ENCODE data around the gene TYR.
"Not testable (repeated sequence)": the region's sequence is repeated elsewhere in the genome, so short reads cannot be mapped to it uniquely, and the experiment has no call there.

The TYR gene

GRCh38 chr11:89261483-89261882, 83.8 kb downstream of the TYR start:
- DNase-seq (ENCODE audit: low read depth, low spot score); H3K4me3 ChIP-seq (ENCODE audit: low read length): not testable (repeated sequence)

GRCh38 chr11:89267660-89268302, 90.1 kb downstream of the TYR start:
- DNase-seq (ENCODE audit: low read depth, low spot score): no peak
- no peak overlapping the region for H3K4me3 ChIP-seq (ENCODE audit: low read length)

- not testable (repeated sequence) for DNase-seq (ENCODE audit: low read depth, low spot score); H3K4me3 ChIP-seq (ENCODE audit: low read length)
Observed at GRCh38 chr11:89272540-89273088, 94.9 kb downstream of the TYR start.

DNA sequence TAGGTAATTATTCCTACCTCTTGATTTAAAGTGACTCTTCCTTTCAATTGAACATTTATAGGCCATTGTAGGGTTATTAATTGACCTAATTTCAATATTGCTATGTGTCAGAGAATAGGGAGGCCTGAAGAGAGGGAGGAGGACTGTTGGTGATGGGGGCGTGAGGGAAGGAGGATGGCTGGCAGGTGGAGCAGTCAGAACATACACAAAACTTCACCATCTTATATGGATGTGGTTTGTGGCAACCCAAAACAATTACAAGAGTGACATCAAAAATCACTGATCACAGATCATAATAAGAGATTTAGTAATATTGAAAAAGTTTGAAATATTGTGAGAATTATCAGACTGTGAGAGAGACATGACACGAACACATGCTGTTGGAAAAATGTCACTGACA, 95.5 kb downstream of the TYR start:
- not testable (repeated sequence) for DNase-seq (ENCODE audit: low read depth, low spot score); H3K4me3 ChIP-seq (ENCODE audit: low read length)

DNA sequence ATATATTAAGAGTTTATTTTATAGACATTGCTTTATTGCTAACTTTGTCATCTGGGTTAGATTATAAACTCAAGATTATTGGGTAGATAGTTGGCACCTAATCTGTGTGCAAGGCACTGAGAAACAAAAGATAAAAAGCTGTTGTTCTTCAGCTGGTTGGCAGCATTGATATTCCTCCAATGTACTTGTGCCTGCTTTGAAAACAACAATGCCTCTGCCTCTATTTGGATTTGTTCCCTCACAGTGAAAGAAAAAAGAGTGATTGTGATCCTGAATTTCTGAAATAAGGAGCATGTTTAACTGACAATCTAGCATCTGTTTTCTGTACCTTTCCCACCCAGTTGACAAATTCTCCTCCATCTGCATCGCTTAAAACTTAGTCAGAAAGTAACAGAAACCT, 98.3 kb downstream of the TYR start:
- DNase-seq (ENCODE audit: low read depth, low spot score): no peak
- H3K4me3 ChIP-seq (ENCODE audit: low read length): no peak overlapping the region

- no peak overlapping the region for H3K4me3 ChIP-seq (ENCODE audit: low read length)
- no peak for DNase-seq (ENCODE audit: low read depth, low spot score)
Observed at GRCh38 chr11:89279176-89279575, 101.5 kb downstream of the TYR start.

DNA sequence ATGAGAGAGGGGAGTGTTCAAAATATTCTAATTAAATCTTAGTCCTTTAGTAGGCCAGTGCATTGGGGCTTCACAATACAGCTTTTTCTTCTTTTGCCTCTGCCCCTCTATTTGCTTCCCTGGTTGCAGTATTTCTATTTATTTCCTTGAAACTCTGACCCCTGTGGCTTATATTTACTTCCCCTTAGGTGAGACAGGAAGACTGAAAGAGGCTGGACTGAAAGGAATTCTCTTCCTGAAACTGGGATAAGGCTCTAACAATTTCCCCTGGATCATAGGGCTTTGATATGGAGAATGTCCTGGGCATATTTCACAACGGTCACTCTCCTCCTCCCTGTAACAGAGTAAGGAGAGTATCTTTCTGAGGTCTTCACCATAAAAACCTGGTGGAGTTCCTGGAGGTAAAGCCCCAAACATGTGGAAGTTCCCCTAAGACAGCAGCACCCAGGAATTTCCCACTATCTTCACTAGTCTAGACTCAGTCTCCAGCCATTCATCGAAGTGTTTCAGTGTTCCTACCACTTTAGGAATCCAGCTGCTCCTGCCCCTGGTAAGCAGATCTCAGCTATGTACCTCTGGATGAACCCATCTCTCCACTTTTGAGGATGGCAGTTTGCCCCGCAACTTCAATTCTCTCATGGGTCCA, 103.5 kb downstream of the TYR start:
- not testable (repeated sequence) for DNase-seq (ENCODE audit: low read depth, low spot score)

GRCh38 chr11:89286601-89287000, 108.9 kb downstream of the TYR start:
- peak; percentile 10 for DNase-seq (ENCODE audit: low read depth, low spot score)
- H3K4me3 ChIP-seq (ENCODE audit: low read length): not testable (repeated sequence)

More for the DNA sequence above, 103.5 kb downstream of the TYR start:
- not testable (repeated sequence) for H3K4me3 ChIP-seq (ENCODE audit: low read length)

- DNase-seq (ENCODE audit: low read depth, low spot score); H3K4me3 ChIP-seq (ENCODE audit: low read length): not testable (repeated sequence)
Observed at GRCh38 chr11:89288004-89288403, 110.3 kb downstream of the TYR start.

GRCh38 chr11:89293965-89294679, 116.4 kb downstream of the TYR start:
- H3K4me3 ChIP-seq (ENCODE audit: low read length): no peak overlapping the region
- no peak for DNase-seq (ENCODE audit: low read depth, low spot score)

DNA sequence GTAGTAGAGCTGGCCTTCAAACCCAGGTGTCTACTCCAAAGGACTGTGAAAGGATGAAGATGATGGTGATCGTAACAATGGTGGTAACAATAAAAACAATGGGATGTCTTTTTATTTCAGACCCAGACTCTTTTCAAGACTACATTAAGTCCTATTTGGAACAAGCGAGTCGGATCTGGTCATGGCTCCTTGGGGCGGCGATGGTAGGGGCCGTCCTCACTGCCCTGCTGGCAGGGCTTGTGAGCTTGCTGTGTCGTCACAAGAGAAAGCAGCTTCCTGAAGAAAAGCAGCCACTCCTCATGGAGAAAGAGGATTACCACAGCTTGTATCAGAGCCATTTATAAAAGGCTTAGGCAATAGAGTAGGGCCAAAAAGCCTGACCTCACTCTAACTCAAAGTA, 117.3 kb downstream of the TYR start:
- DNase-seq (ENCODE audit: low read depth, low spot score); H3K4me3 ChIP-seq (ENCODE audit: low read length): not testable (repeated sequence)

GRCh38 chr11:89303029-89303428, 125.4 kb downstream of the TYR start:
- H3K4me3 ChIP-seq (ENCODE audit: low read length); DNase-seq (ENCODE audit: low read depth, low spot score): not testable (repeated sequence)

GRCh38 chr11:89308272-89308671, 130.6 kb downstream of the TYR start:
- not testable (repeated sequence) for H3K4me3 ChIP-seq (ENCODE audit: low read length); DNase-seq (ENCODE audit: low read depth, low spot score)

DNA sequence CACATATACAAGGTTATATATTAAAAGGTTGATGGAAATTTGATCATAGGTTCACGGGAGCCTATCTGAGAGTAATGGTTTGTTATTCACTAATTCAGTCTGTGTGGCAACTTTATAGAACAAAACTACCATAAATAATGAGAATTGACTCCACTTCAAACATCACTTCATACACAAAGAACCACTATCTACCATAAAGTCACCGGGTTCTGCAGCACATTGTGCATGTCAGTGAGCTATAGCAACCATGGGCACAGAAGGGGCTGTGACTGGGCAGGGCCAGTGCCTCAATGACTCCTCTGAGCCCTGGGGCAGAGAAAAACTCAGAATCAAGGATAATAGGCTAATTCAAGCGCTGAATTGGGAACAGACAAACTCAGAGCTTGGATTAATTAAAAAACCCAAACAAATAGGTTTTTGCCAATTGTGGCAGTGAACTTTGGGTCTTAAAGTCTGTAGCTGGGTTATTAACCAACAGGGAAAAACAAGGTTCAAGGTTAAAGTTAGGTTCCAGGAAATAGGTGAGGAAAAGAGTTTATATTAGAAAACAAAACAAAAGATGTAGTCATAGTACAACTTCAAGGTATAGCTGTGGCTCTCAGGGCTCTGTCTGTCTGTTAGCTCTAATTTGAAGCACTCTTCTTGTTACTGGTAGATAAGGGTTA, 131.8 kb downstream of the TYR start:
- H3K4me3 ChIP-seq (ENCODE audit: low read length); DNase-seq (ENCODE audit: low read depth, low spot score): not testable (repeated sequence)

DNA sequence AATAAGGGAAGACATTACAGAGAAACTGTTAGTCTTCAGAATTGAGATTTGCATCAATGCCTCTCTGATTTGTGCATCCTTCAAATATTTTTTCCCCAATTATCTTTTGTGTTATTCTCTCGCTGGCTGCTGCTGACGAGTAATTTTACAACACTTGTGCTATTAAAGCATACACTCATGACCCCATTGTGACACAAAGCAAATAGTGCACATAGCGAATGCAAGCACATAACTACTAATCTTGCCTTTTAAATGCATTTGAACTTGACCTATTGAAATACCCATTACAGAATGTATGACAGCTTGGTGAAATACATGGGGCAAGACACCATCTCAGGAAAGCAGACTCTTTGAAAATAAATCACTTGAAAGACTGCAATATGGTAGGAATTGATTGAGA, 132.9 kb downstream of the TYR start:
- not testable (repeated sequence) for H3K4me3 ChIP-seq (ENCODE audit: low read length); DNase-seq (ENCODE audit: low read depth, low spot score)

- H3K4me3 ChIP-seq (ENCODE audit: low read length): no peak overlapping the region
- no peak for DNase-seq (ENCODE audit: low read depth, low spot score)
Observed at GRCh38 chr11:89321401-89321800, 143.7 kb downstream of the TYR start.

DNA sequence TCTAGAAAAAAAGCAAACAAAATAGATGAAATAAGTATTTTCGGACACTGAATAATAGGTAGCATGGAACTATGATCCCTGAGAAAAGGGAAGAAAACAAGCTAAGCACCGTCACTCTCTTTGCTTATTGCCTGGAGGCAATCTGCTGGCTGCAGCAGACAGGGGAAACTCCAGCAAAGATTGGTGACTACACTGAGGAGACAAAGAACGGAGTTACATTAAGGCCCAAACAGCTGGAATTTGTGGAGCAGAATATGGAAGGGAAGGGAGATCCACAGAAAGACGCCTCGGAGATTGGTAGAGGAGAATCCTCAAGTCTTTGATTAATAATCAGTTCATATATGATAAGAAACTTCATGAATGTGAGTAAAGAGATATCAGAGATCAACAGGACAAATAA, 150.2 kb downstream of the TYR start:
- no peak for DNase-seq (ENCODE audit: low read depth, low spot score)
- H3K4me3 ChIP-seq (ENCODE audit: low read length): no peak overlapping the region

GRCh38 chr11:89331940-89332339, 154.3 kb downstream of the TYR start:
- H3K4me3 ChIP-seq (ENCODE audit: low read length); DNase-seq (ENCODE audit: low read depth, low spot score): not testable (repeated sequence)

- DNase-seq (ENCODE audit: low read depth, low spot score); H3K4me3 ChIP-seq (ENCODE audit: low read length): not testable (repeated sequence)
Observed at GRCh38 chr11:89333704-89334103, 156.0 kb downstream of the TYR start.

Data from Jurkat, Clone E6-1 (cell line).